HFF-Myc (cell line): ENCODE results near the gene EDRF1.

Source experiments
- DNase-seq: peaks from one replicate; pipeline ENCODE4 v3.0.0-alpha.2; 2011; ENCODE audit warnings: low read depth; ENCODE audit errors: extremely low read depth
- H3K4me3 ChIP-seq: replicated peaks from 2 replicates; pipeline ENCODE4 v1.5.1; 2011; ENCODE audit warnings: low read depth, mild to moderate bottlenecking, control low read depth, low read length
- CTCF ChIP-seq: IDR thresholded peaks from 2 replicates; pipeline ENCODE4 v1.5.1; 2012; ENCODE audit warnings: mild to moderate bottlenecking, low read depth, low read length, control low read depth; ENCODE audit errors: missing control alignments

The EDRF1 gene

DNA sequence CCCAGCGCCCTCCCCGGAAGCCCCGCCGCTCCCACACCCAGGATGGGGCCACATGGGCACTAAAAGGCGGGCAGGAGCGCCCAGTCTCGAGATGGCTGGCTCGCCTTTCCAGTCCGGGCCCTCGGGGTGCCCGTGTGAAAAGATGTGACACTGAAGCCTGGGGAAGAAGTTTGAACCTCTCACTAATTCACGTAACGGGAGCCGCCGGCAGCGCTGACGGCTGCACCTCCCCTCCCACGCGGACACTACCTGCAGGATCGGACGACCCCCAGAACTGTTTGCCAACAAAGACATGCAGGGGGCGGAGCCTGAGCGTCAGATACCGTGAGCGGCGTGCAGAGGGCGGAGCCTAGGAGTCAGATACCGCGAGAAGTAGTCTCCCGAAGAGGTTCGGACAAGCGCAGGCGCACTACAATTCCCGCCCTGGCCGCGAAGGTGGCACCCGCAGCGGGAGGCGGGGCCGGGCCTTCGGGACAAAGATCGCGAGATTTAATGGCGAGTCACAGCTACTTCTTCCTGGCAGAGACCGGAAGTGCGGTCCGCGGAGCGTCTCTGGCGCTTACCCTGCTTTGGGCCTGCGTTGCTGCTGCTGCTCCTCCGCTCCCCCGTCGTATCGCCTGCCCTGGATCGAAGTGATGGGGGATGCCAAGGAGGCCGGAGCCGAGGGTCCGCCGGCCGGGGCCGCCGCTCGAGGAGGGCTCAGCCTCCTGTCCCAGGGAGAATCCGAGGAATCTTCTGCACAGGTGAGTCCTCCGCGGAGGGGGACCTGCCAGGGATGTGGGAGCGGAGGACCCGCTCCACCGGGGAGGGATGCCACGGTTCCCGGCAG is at the start of gene EDRF1:
EDRF1 (plus strand) TSS at position 537 of the 829 bp plus-strand sequence; CDS start at position 636, 99 bp downstream.
- DNase-seq = peak; percentile 97
- TF ChIP-seq CTCF = no peak
- H3K4me3 ChIP-seq = peak within 1 kb of the TSS; percentile 100

DNA sequence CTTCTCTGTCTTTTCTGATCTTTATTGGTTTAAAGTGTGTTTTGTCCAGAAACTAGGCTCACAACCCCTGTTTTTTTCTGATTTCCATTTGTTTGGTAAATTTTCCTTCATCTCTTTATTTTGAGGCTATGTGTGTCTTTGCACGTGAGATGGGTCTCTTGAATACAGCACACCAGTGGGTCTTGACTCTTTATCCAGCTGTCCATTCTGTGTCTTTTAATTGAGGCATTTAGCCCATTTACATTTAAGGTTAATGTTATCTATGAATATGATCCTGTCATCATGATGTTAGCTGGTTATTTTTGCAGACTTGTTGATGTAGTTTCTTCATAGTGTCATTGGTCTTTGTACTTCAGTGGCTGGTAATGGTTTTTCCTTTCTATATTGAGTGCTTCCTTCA is 46.6 kb upstream of the EDRF1 start:
- no peak for DNase-seq
- no peak for TF ChIP-seq CTCF
- no peak overlapping the region for H3K4me3 ChIP-seq

- no peak for TF ChIP-seq CTCF
- no peak overlapping the region for H3K4me3 ChIP-seq
- DNase-seq = no peak
Observed at GRCh38 chr10:125679436-125679835, 40.1 kb upstream of the EDRF1 start.

DNA sequence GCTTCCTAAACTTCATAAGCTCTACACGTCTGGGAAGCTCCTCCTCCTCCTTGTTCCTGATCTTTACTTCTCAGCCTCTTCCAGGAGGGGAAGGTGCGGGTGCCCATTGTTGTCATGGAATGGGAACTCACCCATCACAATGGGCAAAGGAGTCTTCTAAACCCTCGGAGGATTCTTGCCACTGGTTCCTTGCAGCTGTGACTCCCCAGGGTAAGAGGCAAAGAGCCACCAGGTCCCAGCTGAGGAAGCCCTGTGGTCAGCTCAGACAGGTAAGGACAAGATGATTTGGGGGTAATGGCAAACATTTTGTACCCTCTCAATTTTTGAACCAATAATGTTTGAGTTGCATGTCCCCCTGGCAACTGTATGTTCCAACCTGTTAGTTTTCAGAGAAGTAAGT is 36.4 kb upstream of the EDRF1 start, which contains the start of gene TEX36:
TEX36 (minus strand) TSS at position 101 of the 400 bp plus-strand sequence. CDS start 174 bp downstream, outside the sequence.
- no peak for DNase-seq
- no peak within 1 kb of the TSS for H3K4me3 ChIP-seq

GRCh38 chr10:125683821-125684220 is 35.7 kb upstream of the EDRF1 start:
- H3K4me3 ChIP-seq = no peak overlapping the region
- no peak for TF ChIP-seq CTCF
- DNase-seq = no peak

More for the DNA sequence above, 36.4 kb upstream of the EDRF1 start, which contains the start of gene TEX36:
- TF ChIP-seq CTCF = no peak

GRCh38 chr10:125684581-125684980 is 34.9 kb upstream of the EDRF1 start:
- no peak for TF ChIP-seq CTCF
- DNase-seq = no peak
- H3K4me3 ChIP-seq = no peak overlapping the region
